Liver (tissue), 2 donors: ENCODE data around the gene NUDT22.

Experiments
- CTCF ChIP-seq: fragments of 150-350 bp; IDR thresholded peaks from 2 replicates; pipeline ENCODE4 v1.5.1; 2017; ENCODE audit warnings: improper control_type of control experiment, low read depth, low read length; ENCODE audit not compliant: missing input control
- YY1 ChIP-seq: IDR thresholded peaks from 2 replicates; pipeline ENCODE4 v1.6.1; 2016; ENCODE audit warnings: antibody characterized with exemption, mild to moderate bottlenecking
- donor health status: healthy.

GRCh38 chr11:64250415-64251015, 24.4 kb downstream of the NUDT22 start:
- no peak for TF ChIP-seq CTCF
- no peak for TF ChIP-seq YY1
